ENCODE data around the gene MAOA.

The MAOA gene

GRCh38 chrX:43629229-43629628, 26.9 kb upstream of the MAOA start:
- no peak for FAIRE-seq
- no peak for DNase-seq (ENCODE audit: insufficient read length, low spot score)
- TF ChIP-seq CTCF (IDR thresholded peaks at IDR 0.05; ENCODE audit: insufficient read depth, missing control alignments), result no peak

- FAIRE-seq, result no peak
- no peak for TF ChIP-seq CTCF (IDR thresholded peaks at IDR 0.05; ENCODE audit: insufficient read depth, missing control alignments)
- DNase-seq (ENCODE audit: insufficient read length, low spot score), result no peak
Observed at GRCh38 chrX:43631841-43632240, 24.3 kb upstream of the MAOA start.

GRCh38 chrX:43633081-43633480, 23.0 kb upstream of the MAOA start:
- no peak for DNase-seq (ENCODE audit: insufficient read length, low spot score)
- TF ChIP-seq CTCF (IDR thresholded peaks at IDR 0.05; ENCODE audit: insufficient read depth, missing control alignments), result no peak
- FAIRE-seq, result no peak

- DNase-seq (ENCODE audit: insufficient read length, low spot score), result no peak
- FAIRE-seq, result no peak
- TF ChIP-seq CTCF (IDR thresholded peaks at IDR 0.05; ENCODE audit: insufficient read depth, missing control alignments), result no peak
Observed at GRCh38 chrX:43633757-43634156, 22.3 kb upstream of the MAOA start.

GRCh38 chrX:43640482-43640881, 15.6 kb upstream of the MAOA start:
- DNase-seq (ENCODE audit: insufficient read length, low spot score) (no peak), FAIRE-seq (no peak)
- TF ChIP-seq CTCF (IDR thresholded peaks at IDR 0.05; ENCODE audit: insufficient read depth, missing control alignments), result no peak

GRCh38 chrX:43641691-43642090, 14.4 kb upstream of the MAOA start:
- TF ChIP-seq CTCF (IDR thresholded peaks at IDR 0.05; ENCODE audit: insufficient read depth, missing control alignments), result no peak
- no peak for DNase-seq (ENCODE audit: insufficient read length, low spot score)
- FAIRE-seq, result no peak

GRCh38 chrX:43643201-43643600, 12.9 kb upstream of the MAOA start:
- FAIRE-seq (no peak), DNase-seq (ENCODE audit: insufficient read length, low spot score) (no peak)
- no peak for TF ChIP-seq CTCF (IDR thresholded peaks at IDR 0.05; ENCODE audit: insufficient read depth, missing control alignments)
